GM12878 (cell line): ENCODE results near the gene TACSTD2. TPM values are rescaled to one million over a fixed set of nuclear protein-coding genes. Genes with fewer than 3 reads are reported as not detected.

Experiments
- ATAC-seq: fragments of 200-7000 bp; cut with Tn5 transposase; 3 replicates; pipeline ENCODE4 v1.9.1; 2020; ENCODE audit warnings: mild to moderate bottlenecking, moderate library complexity
- Bru-seq: library from RNA; stranded (reverse); fragments of 400-500 nt; gene quantifications from one replicate; lab custom pipeline; 2021; lab: Mats Ljungman, UMichigan
- BruChase-seq, 2 experiments: library from RNA; stranded (reverse); fragments of 400-500 nt; gene quantifications; one replicate each; lab custom pipeline; 2021; lab: Mats Ljungman, UMichigan
- BruUV-seq: library from RNA; stranded (reverse); fragments of 400-500 nt; replicated peaks from 2 replicates; lab custom pipeline; 2021; lab: Mats Ljungman, UMichigan
- CTCF ChIA-PET: fragments of 300-600 bp; sonication (Branson Sonifier 250); formaldehyde crosslinking; extraction: SDS; loops from one replicate; lab custom pipeline; 2021; ENCODE audit warnings: inconsistent platforms; lab: Yijun Ruan, JAX
- POLR2A ChIA-PET: fragments of 350-600 bp; formaldehyde crosslinking; extraction: SDS; loops from one replicate; lab custom pipeline; 2021; ENCODE audit warnings: inconsistent platforms; lab: Charles Lee
- RAD21 ChIA-PET: fragments of 300-600 bp; sonication (Branson Sonifier 250); formaldehyde crosslinking; loops from one replicate; lab custom pipeline; 2023; ENCODE audit warnings: antibody characterized with exemption; ENCODE audit not compliant: unreplicated experiment; lab: Charles Lee
- SMC1A ChIA-PET: fragments of 300-600 bp; sonication (Branson Sonifier 250); formaldehyde crosslinking; loops from one replicate; lab custom pipeline; 2023; ENCODE audit not compliant: unreplicated experiment, uncharacterized antibody; lab: Charles Lee
- DNase-seq: peaks from one replicate; pipeline ENCODE4 v3.0.0-alpha.2; 2011; ENCODE audit warnings: low read depth, low spot score
- FAIRE-seq: peaks from 3 replicates; lab custom pipeline; 2011; peaks lifted over from hg19 to GRCh38; lab: Jason Lieb, UNC
- H2AFZ ChIP-seq: 2 replicates; pipeline ENCODE4 v1.6.0; 2011; ENCODE audit warnings: low read depth, low read length, control low read depth; ENCODE audit not compliant: control insufficient read depth
- H3K27ac ChIP-seq: 2 replicates; pipeline ENCODE4 v1.5.1; 2011; ENCODE audit warnings: control low read depth; ENCODE audit not compliant: control insufficient read depth, insufficient read depth
- H3K27me3 ChIP-seq, 2 experiments: replicated peaks in 1 of 2; 2 replicates each; pipeline versions ENCODE4 v1.6.0 to v1.6.1; 2011; ENCODE audit warnings: low read length in 1 of 2; ENCODE audit not compliant: control insufficient read depth in 2 of 2, insufficient read depth in 2 of 2
- H3K36me3 ChIP-seq, 2 experiments: 2 replicates each; pipeline ENCODE4 v1.5.1; 2011; ENCODE audit warnings: low read length in 1 of 2; ENCODE audit not compliant: control insufficient read depth in 2 of 2, insufficient read depth in 2 of 2
- H3K4me1 ChIP-seq: 2 replicates; pipeline ENCODE4 v1.6.1; 2011; ENCODE audit warnings: mild to moderate bottlenecking, low read length, moderate library complexity, mixed read lengths; ENCODE audit not compliant: control insufficient read depth, insufficient read depth
- H3K4me2 ChIP-seq: 2 replicates; pipeline ENCODE4 v1.6.0; 2011; ENCODE audit warnings: control low read depth; ENCODE audit not compliant: control insufficient read depth, insufficient read depth
- H3K4me3 ChIP-seq: fragments of 200-600 bp; sonication (generic); 2 replicates; pipeline ENCODE4 v1.5.1; 2016
- H3K79me2 ChIP-seq: 2 replicates; pipeline ENCODE4 v1.6.0; 2011; ENCODE audit warnings: low read length; ENCODE audit not compliant: control insufficient read depth, insufficient read depth
- H3K9ac ChIP-seq: 2 replicates; pipeline ENCODE4 v1.8.0; 2011; ENCODE audit warnings: low read length, control low read depth, mixed read lengths; ENCODE audit not compliant: control insufficient read depth, insufficient read depth
- H3K9me3 ChIP-seq: replicated peaks from 3 replicates; pipeline ENCODE4 v1.5.1; 2011; ENCODE audit warnings: mild to moderate bottlenecking, low read length; ENCODE audit not compliant: control insufficient read depth, insufficient read depth
- H4K20me1 ChIP-seq: 2 replicates; pipeline ENCODE4 v1.6.0; 2011; ENCODE audit not compliant: control insufficient read depth, insufficient read depth
- ATF2 ChIP-seq: IDR thresholded peaks from 2 replicates; pipeline ENCODE4 v1.6.1; 2012; ENCODE audit warnings: low read length, inconsistent platforms
- EED ChIP-seq: sonication (generic); IDR thresholded peaks from 2 replicates; pipeline ENCODE4 v1.6.1; 2016; ENCODE audit warnings: antibody characterized with exemption, low read depth
- HDGF ChIP-seq: fragments of 450-650 bp; IDR thresholded peaks from 2 replicates; pipeline ENCODE4 v1.6.1; 2016; ENCODE audit warnings: antibody characterized with exemption
- POLR2AphosphoS5 ChIP-seq: IDR thresholded peaks from 2 replicates; pipeline ENCODE4 v1.6.1; 2011; ENCODE audit warnings: mild to moderate bottlenecking, low read length, inconsistent platforms
- PRDM15 ChIP-seq: fragments of 450-650 bp; formaldehyde crosslinking; IDR thresholded peaks from 2 replicates; pipeline ENCODE4 v1.4.0; 2020; ENCODE audit warnings: mild to moderate bottlenecking, moderate library complexity
- ZBTB33 ChIP-seq: fragments of 450-650 bp; IDR thresholded peaks from 2 replicates; pipeline ENCODE4 v1.6.1; 2017; ENCODE audit warnings: mild to moderate bottlenecking
- WGBS: methylation state at CpG from one replicate; pipeline ENCODE4 v1.1.6; 2016; ENCODE audit warnings: low lambda C conversion rate; ENCODE audit not compliant: insufficient replicate concordance, insufficient coverage; ENCODE audit errors: missing lambda C conversion rate; 5-methylcytosine and 5-hydroxymethylcytosine counted together
- in situ Hi-C: fragments of 300-500 bp; cut with MboI; formaldehyde crosslinking; loops from 9 replicates; pipeline ENCODE4 v1.14.3; 2018; ENCODE audit warnings: mixed read lengths
- intact Hi-C: fragments of 100-400 bp; cut with micrococcal nuclease; formaldehyde crosslinking; loops from one replicate; pipeline ENCODE4 v1.14.2; 2022; ENCODE audit not compliant: unreplicated experiment
- long read RNA-seq, 2 experiments: library from polyadenylated mRNA; unstranded; transcript quantifications; one replicate each; pipeline ENCODE4 v2.0.0, GENCODE V29; 2019 to 2020
- polyA minus RNA-seq, 3 experiments: library from RNA; depleted of rRNA, polyadenylated mRNA; stranded (reverse); fragments of >200 nt; gene quantifications; 2 replicates each; pipeline ENCODE4 v1.2.3, GENCODE V29; 2011
- polyA plus RNA-seq, 11 experiments: library from polyadenylated mRNA; depleted of rRNA in 4 of 11; unstranded in 6 of 11; stranded (reverse) in 5 of 11; fragments of >200 nt; fragmentation: Nextera tagmentation in 4 of 11; fragmentation: Illumina TruSeq in 1 of 11; extraction: Ambion mirVana in 4 of 11; extraction: Trizol in 1 of 11; gene quantifications; 1 replicate in 1 of 11; 2 replicates in 10 of 11; pipeline versions ENCODE4 v1.2.1 to v1.2.3, GENCODE V29; 2011 to 2016; ENCODE audit warnings: inconsistent platforms in 2 of 11, missing spikeins in 2 of 11, low read depth in 1 of 11
- total RNA-seq, 4 experiments: library from RNA; depleted of rRNA in 3 of 4; stranded (reverse); fragments of >200 nt in 3 of 4; fragmentation: Illumina TruSeq in 1 of 4; extraction: Trizol in 1 of 4; gene quantifications; 2 replicates each; pipeline versions ENCODE4 v1.2.1 to v1.2.3, GENCODE V29; 2013 to 2021
- TF ChIP-seq, protein P1 (sequence below): fragments of 450-650 bp; IDR thresholded peaks from 2 replicates; pipeline ENCODE4 v1.6.1; 2016; ENCODE audit warnings: mild to moderate bottlenecking

The TACSTD2 gene, protein sequence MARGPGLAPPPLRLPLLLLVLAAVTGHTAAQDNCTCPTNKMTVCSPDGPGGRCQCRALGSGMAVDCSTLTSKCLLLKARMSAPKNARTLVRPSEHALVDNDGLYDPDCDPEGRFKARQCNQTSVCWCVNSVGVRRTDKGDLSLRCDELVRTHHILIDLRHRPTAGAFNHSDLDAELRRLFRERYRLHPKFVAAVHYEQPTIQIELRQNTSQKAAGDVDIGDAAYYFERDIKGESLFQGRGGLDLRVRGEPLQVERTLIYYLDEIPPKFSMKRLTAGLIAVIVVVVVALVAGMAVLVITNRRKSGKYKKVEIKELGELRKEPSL
- 1.8 and 3.0 TPM in 2 replicates for total RNA-seq (2013; cell fraction: nucleolus; rRNA removed)
- total RNA-seq (2014; rRNA removed) = 4.1 and 4.3 TPM in 2 replicates
- total RNA-seq (2014; rRNA removed; fragmentation: Illumina TruSeq; extraction: Trizol) = 2.7 and 3.2 TPM in 2 replicates
- total RNA-seq (2021) = 5.1 and 6.7 TPM in 2 replicates
- polyA plus RNA-seq (2011; ENCODE audit: low read depth) = 0.93 TPM
- 0.32 and 0.65 TPM in 2 replicates for polyA plus RNA-seq (2011; rRNA removed)
- 0.18 and 0.57 TPM in 2 replicates for polyA plus RNA-seq (2011; cell fraction: cytosol; rRNA removed)
- polyA plus RNA-seq (2011; cell fraction: nucleus; rRNA removed) = 1.6 and 3.2 TPM in 2 replicates
- polyA plus RNA-seq (2012) = 1.4 and 1.7 TPM in 2 replicates
- 3.0 and 4.4 TPM in 2 replicates for polyA plus RNA-seq (2014; fragmentation: Illumina TruSeq; extraction: Trizol)
- polyA plus RNA-seq (2014; fragmentation: Nextera tagmentation; extraction: Ambion mirVana) = 1 to 10 TPM in 1 of 2 experiments, under 1 TPM in 1; 0.56 to 2.0 TPM
- polyA plus RNA-seq (2014; rRNA removed) = 6.7 and 7.1 TPM in 2 replicates
- polyA plus RNA-seq (2016; fragmentation: Nextera tagmentation; extraction: Ambion mirVana) = 1 to 10 TPM; 7.5 to 9.4 TPM
- polyA minus RNA-seq (2011; rRNA and poly(A)+ RNA removed) = 0.05 TPM in 1 of 2 replicates, not detected in the other
- polyA minus RNA-seq (2011; cell fraction: cytosol; rRNA and poly(A)+ RNA removed) = 0.42 TPM in 1 of 2 replicates, not detected in the other
- polyA minus RNA-seq (2011; cell fraction: nucleus; rRNA and poly(A)+ RNA removed) = 0.24 and 0.77 TPM in 2 replicates
- Bru-seq, nascent RNA = percentile 43 among the genes with signal in this experiment
- percentile 46 among the genes with signal in this experiment for BruChase-seq, experiment 1, labeled RNA remaining after a 6-hour chase
- BruChase-seq, experiment 2, labeled RNA remaining after a 2-hour chase = percentile 45 among the genes with signal in this experiment
- long read RNA-seq, experiment 1 = 0 reads
- long read RNA-seq, experiment 2 = 0 reads

DNA sequence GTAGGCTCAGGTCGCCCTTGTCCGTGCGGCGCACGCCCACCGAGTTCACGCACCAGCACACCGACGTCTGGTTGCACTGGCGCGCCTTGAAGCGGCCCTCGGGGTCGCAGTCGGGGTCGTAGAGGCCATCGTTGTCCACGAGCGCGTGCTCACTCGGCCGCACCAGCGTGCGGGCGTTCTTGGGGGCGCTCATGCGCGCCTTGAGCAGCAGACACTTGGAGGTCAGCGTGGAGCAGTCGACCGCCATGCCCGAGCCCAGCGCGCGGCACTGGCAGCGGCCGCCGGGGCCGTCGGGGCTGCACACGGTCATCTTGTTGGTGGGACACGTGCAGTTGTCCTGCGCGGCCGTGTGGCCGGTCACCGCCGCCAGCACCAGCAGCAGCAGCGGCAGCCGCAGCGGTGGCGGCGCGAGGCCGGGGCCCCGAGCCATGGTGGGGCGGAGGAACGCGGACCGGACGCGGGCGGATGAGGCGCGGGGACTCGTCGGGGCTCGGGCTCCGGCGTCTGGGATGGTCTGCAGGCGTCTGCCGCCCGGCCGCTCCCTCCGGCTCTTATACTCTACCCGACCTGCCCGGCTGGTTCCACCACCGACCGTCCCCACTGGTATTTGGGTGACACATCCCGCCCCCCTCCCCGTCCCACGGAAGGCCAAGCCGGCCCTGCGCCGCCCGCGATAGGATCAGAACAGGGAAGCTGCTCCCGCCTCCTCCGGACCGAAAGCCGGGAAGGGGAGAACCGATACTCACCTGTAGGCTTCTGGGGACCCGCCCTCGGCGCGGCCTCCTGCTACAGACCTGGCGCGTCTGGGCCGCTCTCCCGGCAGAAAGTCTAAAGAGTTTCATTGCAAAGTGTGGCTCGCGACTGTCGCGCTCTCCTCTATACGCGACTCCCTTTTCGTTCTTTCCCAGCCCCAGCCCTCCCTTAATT, at the start of gene TACSTD2:
Gene TACSTD2 (minus strand): TSS at position 526 of the 927 bp plus-strand sequence. CDS start 96 bp downstream, at position 430.
- ChIA-PET CTCF (no interaction called here), POLR2A (no interaction called here), SMC1A (no interaction called here), RAD21 (no interaction called here)
- 0 out of 2 replicates have a peak, but pooled peaks have one; percentile 45 for TF ChIP-seq EED
- no peak for TF ChIP-seq ATF2
- TF ChIP-seq ZBTB33 = peak; percentile 62; the same call in 1 of the 2 replicates
- no peak for TF ChIP-seq PRDM15
- no peak for TF ChIP-seq HDGF
- TF ChIP-seq POLR2AphosphoS5 = no peak
- TF ChIP-seq, protein P1, sequence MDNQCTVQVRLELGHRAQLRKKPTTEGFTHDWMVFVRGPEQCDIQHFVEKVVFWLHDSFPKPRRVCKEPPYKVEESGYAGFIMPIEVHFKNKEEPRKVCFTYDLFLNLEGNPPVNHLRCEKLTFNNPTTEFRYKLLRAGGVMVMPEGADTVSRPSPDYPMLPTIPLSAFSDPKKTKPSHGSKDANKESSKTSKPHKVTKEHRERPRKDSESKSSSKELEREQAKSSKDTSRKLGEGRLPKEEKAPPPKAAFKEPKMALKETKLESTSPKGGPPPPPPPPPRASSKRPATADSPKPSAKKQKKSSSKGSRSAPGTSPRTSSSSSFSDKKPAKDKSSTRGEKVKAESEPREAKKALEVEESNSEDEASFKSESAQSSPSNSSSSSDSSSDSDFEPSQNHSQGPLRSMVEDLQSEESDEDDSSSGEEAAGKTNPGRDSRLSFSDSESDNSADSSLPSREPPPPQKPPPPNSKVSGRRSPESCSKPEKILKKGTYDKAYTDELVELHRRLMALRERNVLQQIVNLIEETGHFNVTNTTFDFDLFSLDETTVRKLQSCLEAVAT = 0 out of 2 replicates have a peak, but pooled peaks have one; percentile 25
- ATAC-seq (no peak), DNase-seq (no peak), FAIRE-seq (no peak)
- intact Hi-C loops (no loop called here), in situ Hi-C loops (no loop called here)
- H3K4me2 ChIP-seq = peak within 1 kb of the TSS; percentile 83
- peak within 1 kb of the TSS; percentile 45; the same call in 1 of the 2 replicates for H3K4me3 ChIP-seq
- peaks cover 44% of the 10 kb centered on the region for H3K4me1 ChIP-seq
- 0 out of 2 replicates have a peak within 1 kb of the TSS, but pooled peaks have one; percentile 18 for H3K9ac ChIP-seq
- no peaks in the 10 kb centered on the region for H3K79me2 ChIP-seq
- H3K27ac ChIP-seq = peak within 1 kb of the TSS; percentile 69
- 60% methylated on average over 72 of the region's 107 CpGs for whole genome bisulfite sequencing
- H2AFZ ChIP-seq = peak within 1 kb of the TSS; percentile 9
- peaks cover 7% of the 10 kb centered on the region; the same call in 1 of the 3 replicates for H3K9me3 ChIP-seq
- no peaks in the 10 kb centered on the region for H3K27me3 ChIP-seq
- no TSS peak for BruUV-seq
- H4K20me1 ChIP-seq = no peaks in the 10 kb centered on the region
- H3K36me3 ChIP-seq = no peaks in the 10 kb centered on the region
